ENCODE measurements around the gene SUN5.

DNA sequence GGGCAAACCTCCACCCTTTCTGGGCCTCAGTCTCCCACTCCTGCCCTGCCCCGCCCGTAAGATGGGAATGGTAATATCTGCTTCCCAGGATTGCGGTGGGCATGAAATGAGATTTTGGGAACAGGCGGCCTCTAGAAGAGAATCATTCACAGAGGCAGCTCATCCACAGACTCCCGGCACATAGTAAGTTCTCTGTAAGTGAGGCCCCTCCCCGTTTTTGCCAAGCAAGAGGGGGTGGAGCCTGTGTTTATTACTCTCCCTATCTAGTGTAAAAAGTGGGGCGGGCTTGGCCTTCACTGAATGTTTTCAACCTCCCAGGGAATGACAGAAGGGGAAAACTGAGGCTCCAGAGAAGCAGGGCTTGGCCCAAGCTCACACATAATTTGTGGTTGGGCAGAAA is 20.0 kb downstream of the SUN5 start:
- TF ChIP-seq POLR2AphosphoS5 (IDR thresholded peaks at IDR 0.05) (no peak), POLR2A (IDR thresholded peaks at IDR 0.05) (no peak), EP300 (IDR thresholded peaks at IDR 0.05) (no peak)
- TF ChIP-seq, protein P1, sequence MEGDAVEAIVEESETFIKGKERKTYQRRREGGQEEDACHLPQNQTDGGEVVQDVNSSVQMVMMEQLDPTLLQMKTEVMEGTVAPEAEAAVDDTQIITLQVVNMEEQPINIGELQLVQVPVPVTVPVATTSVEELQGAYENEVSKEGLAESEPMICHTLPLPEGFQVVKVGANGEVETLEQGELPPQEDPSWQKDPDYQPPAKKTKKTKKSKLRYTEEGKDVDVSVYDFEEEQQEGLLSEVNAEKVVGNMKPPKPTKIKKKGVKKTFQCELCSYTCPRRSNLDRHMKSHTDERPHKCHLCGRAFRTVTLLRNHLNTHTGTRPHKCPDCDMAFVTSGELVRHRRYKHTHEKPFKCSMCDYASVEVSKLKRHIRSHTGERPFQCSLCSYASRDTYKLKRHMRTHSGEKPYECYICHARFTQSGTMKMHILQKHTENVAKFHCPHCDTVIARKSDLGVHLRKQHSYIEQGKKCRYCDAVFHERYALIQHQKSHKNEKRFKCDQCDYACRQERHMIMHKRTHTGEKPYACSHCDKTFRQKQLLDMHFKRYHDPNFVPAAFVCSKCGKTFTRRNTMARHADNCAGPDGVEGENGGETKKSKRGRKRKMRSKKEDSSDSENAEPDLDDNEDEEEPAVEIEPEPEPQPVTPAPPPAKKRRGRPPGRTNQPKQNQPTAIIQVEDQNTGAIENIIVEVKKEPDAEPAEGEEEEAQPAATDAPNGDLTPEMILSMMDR (IDR thresholded peaks at IDR 0.05), result no peak
